Measurements from ENCODE around the gene USP4. TPM values are rescaled to one million over a fixed set of nuclear protein-coding genes. Genes with fewer than 3 reads are reported as not detected.

Gene USP4
- total and polyA plus RNA-seq, 2 of the 13 experiments (the other 11 are each of a cell fraction or from before 2014, with no cell fraction given) = 9.2 to 20.8 TPM

GRCh38 chr3:49370585-49371290, 30.9 kb upstream of the USP4 start (continued):
- TF ChIP-seq CTCF (CRISPR knock-in tag; IDR thresholded peaks at IDR 0.05) = no peak
- TF ChIP-seq MAX (IDR thresholded peaks at IDR 0.05) = no peak
- no peak for TF ChIP-seq ZFP36L2 (CRISPR knock-in tag; IDR thresholded peaks at IDR 0.05)
- no peak for TF ChIP-seq RFXAP (CRISPR knock-in tag; IDR thresholded peaks at IDR 0.05; ENCODE audit: borderline replicate concordance)
- TF ChIP-seq DRAP1 (CRISPR knock-in tag; IDR thresholded peaks at IDR 0.05) = no peak
- TF ChIP-seq ZEB1 (IDR thresholded peaks at IDR 0.05; ENCODE audit: insufficient replicate concordance, low read depth) = no peak
- no peak for TF ChIP-seq GABPA (IDR thresholded peaks at IDR 0.05; ENCODE audit: low read depth, low read length)
- TF ChIP-seq GABPA (CRISPR knock-in tag; IDR thresholded peaks at IDR 0.05; ENCODE audit: low read depth) = no peak
- no peak for TF ChIP-seq ZNF230 (CRISPR knock-in tag; IDR thresholded peaks at IDR 0.05)
- TF ChIP-seq HNRNPK (IDR thresholded peaks at IDR 0.05; ENCODE audit: low read depth, low read length, poor library complexity, severe bottlenecking) = no peak

- ChIA-PET CTCF (ENCODE audit: low intra/inter-chr PET ratio, low total read pairs) (no interaction called here), POLR2A (interaction anchor here (1.0 kb wide), 1 partner anchor 23 kb away, joined by 4 read pairs; the partner anchor contains the start of gene USP4)
- no TSS peak for BruUV-seq (replicated peaks)
- FAIRE-seq (no peak), ATAC-seq (no peak), DNase-seq (ENCODE audit: low spot score) (no peak)
- no peak overlapping the region for H2AFZ ChIP-seq (ENCODE audit: low read length)
- H3K79me2 ChIP-seq (ENCODE audit: insufficient read depth, low read length) = peaks cover 2% of the 10 kb centered on the region
- in situ Hi-C loops (cut with HindIII; ENCODE audit: extremely low pct_ligation_motif_present, low pct_unique_long_range_greater_than_20kb) = no loop called here
- peaks cover 22% of the 10 kb centered on the region for H3K4me1 ChIP-seq (ENCODE audit: insufficient read depth, low read length)
- WGBS (ENCODE audit: low lambda C conversion rate) = 94% methylated on average over 3 of the region's 3 CpGs
- no peak overlapping the region for H3K27ac ChIP-seq (ENCODE audit: extremely low read length, insufficient read depth, low read length)
- H3K36me3 ChIP-seq (replicated peaks in 1 of 2; ENCODE audit: control insufficient read depth in 1 of 2, insufficient read depth in 2 of 2, low read length in 2 of 2) = peaks cover 19 to 55% of the 10 kb centered on the region in 2 experiments
- H4K20me1 ChIP-seq (ENCODE audit: insufficient read depth, low read length) = no peaks in the 10 kb centered on the region
- no peaks in the 10 kb centered on the region for H3K9me3 ChIP-seq (ENCODE audit: low read length)
- intact Hi-C loops (cut with micrococcal nuclease; ENCODE audit: unreplicated experiment) = no loop called here
- no peak overlapping the region for H3K4me3 ChIP-seq (replicated peaks in 1 of 3; ENCODE audit: insufficient read depth in 1 of 3, low read depth in 2 of 3, low read length in 3 of 3)
- no peak overlapping the region for H3K9ac ChIP-seq (ENCODE audit: insufficient read depth, low read depth, low read length)
- no peaks in the 10 kb centered on the region for H3K27me3 ChIP-seq (ENCODE audit: control insufficient read depth in 1 of 2, insufficient read depth in 2 of 2, low read length in 2 of 2)
- H3K4me2 ChIP-seq (ENCODE audit: low read depth, low read length) = no peak overlapping the region
- TF ChIP-seq ZNF124 (CRISPR knock-in tag; IDR thresholded peaks at IDR 0.05) = no peak
- TF ChIP-seq LRRFIP1 (CRISPR knock-in tag; conservative IDR thresholded peaks at IDR 0.05) = no peak
- no peak for TF ChIP-seq ZFYVE20 (CRISPR knock-in tag; IDR thresholded peaks at IDR 0.05; ENCODE audit: borderline replicate concordance, low read depth)
- TF ChIP-seq ZBTB1 (CRISPR knock-in tag; IDR thresholded peaks at IDR 0.05; ENCODE audit: borderline replicate concordance) = no peak
- no peak for TF ChIP-seq THAP8 (CRISPR knock-in tag; IDR thresholded peaks at IDR 0.05; ENCODE audit: borderline replicate concordance)
- no peak for TF ChIP-seq KMT2B (CRISPR knock-in tag; IDR thresholded peaks at IDR 0.05)
Observed at GRCh38 chr3:49362561-49362960, 22.7 kb upstream of the USP4 start.

Data from HepG2 (cell line).